CD4-positive, alpha-beta T cell treated with Interleukin-12 subunit alpha and Interleukin-12 subunit beta, for 1 hour (primary cell): ENCODE data around the gene AHI1.

ENCODE experiments used
- DNase-seq: peaks from one replicate; pipeline ENCODE4 v3.0.0-alpha.2; 2020

Gene AHI1

DNA sequence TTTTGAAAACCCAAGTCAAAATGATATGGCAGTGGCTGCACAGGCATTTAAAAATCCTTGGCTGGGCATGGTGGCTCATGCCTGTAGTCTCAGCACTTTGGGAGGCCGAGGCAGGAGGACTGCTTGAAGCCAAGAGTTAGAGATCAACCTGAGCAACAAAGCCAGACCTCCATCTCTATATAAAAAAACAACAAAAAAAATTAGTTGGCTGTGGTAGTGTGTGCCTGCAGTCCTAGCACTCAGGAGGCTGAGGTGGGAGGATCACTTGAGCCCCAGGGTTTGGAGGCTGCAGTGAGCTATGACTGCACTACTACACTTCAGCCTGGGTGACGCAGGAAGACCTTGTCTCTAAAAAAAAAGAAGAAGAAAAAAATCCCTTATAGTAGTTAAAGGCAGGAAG lies 173.6 kb downstream of the AHI1 start:
- no peak for DNase-seq

GRCh38 chr6:135323202-135323668 lies 174.3 kb downstream of the AHI1 start:
- DNase-seq: no peak

DNA sequence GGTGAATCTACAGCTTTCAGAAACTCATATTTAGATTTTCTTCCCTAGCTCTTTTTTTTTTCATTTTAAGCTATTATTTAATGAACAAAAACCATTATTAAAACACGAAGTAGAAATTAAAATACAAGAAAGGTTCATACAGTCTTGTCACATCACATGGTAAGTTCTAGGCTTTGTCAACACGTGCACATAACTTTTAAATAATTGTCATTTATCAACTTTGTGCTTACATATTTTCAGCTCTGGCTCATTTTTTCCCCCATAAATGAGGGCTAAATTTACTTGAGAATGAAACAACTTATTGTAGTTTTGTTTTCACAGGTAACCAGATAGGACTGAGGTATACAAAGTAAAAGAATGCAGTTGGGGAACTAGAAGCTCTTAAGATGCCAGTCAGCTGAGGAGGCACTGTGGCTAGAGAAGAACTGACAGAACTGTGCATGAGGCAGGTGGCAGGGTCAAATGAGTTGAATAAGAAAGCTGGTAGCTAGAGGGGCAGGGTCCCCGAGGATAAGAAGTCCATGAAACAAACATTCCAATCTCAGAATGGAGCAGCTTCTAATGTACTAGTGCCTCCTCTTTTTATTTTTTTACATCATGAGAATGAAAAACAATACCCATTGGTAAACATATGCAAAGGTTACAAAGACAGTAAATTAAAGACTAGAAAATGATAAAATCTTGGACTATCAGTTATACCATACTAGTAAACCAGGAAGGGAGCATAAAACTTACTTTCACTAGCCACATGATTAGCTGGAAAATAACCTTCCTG lies 174.9 kb downstream of the AHI1 start:
- DNase-seq: no peak

- DNase-seq: no peak
Observed at GRCh38 chr6:135320721-135321621, 176.6 kb downstream of the AHI1 start.

GRCh38 chr6:135319819-135320218 lies 177.7 kb downstream of the AHI1 start:
- no peak for DNase-seq

- DNase-seq: no peak
Observed at GRCh38 chr6:135318738-135319469, 178.6 kb downstream of the AHI1 start.

GRCh38 chr6:135314543-135314942 lies 183.0 kb downstream of the AHI1 start:
- DNase-seq: no peak

DNA sequence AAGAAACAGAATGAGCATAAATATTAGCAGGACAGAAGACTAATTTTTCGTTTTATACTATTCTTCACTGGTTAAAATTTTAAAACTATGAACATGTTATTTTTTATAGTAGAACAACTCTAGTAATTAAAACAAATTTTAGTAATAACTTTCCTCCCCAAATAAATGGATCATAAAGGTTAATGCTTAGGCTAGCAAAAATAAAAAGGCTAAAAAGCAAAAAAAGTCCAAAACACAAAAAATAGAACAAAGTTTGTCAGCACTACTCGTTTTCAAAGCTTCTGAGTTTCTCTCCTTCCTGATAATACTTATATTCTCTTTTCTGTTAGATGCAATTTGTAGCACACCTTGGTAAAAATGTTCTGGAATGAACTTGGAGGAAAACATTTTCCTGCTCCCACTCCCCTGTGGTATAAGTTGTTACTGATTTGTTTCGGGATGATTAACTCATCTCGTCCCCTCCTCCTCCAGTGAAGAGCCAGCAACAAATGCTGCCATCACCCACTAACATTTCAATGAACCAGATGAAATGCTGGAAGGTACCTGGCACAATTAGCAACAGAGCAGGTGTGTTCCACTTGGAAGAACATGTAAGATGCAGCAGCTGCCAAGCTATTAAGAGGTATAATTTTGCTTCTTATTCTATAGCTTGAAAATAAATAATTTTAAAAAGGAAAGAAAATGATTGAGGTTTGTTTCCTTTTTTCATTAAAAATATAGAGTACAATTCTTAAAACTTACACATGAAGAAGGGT lies 185.9 kb downstream of the AHI1 start:
- no peak for DNase-seq

GRCh38 chr6:135310291-135310690 lies 187.2 kb downstream of the AHI1 start:
- no peak for DNase-seq

DNA sequence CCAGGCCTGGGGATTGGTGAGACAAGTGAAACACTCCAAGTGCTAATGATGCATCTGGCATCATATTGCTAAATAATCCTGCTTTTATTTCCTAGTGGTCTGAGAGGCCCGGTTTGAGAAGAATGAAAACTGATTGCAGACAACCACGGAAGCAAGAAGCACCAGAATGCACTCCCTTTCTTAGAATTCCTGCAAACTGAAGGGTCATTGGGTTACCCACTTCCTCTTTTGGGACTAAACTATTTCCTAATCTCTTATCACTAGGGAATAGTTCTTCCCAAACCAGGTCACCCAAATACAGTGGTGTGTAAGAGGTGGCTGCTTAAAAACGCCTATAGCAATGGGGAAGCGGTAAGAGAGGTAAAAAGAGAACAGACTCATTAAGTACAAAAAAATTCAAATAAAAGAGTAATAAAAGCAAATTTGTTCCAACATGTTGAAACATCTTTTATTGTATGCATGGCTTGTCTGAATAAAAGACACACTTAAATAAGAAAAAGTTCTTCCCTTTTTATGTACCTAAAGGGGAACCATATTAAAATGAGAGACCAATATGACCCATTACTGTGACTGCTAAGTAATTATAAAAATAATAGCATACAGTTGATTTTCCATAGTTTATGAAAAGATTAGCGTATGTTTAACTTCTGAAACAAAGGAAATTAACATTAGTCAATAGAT lies 190.7 kb downstream of the AHI1 start:
- DNase-seq: no peak

DNA sequence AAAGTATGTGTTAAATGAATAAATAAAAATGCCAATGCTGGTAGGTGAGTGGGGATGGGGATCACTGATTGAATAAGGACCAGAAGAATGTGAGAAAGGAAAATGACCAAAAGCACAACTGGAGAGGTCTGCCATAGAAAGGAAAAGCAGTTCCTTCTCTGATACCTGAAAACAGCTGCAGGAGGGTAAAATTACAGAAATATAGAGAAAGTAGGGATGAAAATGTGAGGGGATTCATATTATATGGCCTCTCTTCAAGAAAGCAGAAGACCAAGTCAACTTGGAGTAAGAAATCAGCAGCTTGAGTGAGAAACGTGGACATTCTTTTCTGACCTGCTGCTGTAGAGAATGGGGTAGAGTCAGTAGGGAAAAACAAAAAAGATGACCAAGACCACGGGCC lies 191.4 kb downstream of the AHI1 start:
- no peak for DNase-seq

DNA sequence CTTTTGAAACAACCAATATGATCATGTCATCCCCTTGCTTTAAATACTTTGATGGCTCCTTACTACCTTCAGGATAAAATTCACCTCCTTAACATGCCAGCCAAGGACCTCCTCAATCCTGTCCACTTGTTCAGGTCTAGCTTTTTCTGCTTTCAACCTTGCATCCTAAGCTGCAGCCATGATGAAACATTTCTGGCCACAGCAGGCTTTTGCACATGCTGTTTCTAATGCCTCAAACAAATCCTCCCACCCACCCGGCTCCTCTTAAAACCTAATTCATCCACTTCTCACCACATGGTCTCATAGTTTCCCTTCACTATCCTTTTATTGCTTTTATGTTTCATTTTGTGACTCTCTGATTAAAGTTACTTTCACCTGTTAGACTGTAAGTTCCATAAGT lies 191.9 kb downstream of the AHI1 start:
- DNase-seq: no peak

DNA sequence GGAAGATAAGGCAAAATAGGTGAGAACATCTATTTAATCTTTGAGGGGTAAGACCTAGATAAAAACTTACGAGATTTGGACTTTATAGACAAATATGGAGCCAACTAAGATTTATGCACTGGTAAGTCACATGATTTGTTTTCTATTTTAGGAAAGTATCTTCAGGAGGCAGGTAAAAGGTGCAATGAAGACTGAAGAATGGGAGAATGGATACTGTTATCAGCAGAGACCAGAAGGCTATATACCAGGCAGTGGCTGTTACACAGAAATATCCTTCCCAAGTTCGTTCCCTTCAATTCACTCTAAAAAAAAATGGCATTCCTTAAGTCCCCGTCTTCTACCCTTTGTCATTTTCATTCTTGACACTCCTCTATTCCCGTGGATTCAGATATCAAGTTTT lies 192.7 kb downstream of the AHI1 start:
- no peak for DNase-seq

GRCh38 chr6:135301304-135301703 lies 196.2 kb downstream of the AHI1 start:
- DNase-seq: no peak

DNA sequence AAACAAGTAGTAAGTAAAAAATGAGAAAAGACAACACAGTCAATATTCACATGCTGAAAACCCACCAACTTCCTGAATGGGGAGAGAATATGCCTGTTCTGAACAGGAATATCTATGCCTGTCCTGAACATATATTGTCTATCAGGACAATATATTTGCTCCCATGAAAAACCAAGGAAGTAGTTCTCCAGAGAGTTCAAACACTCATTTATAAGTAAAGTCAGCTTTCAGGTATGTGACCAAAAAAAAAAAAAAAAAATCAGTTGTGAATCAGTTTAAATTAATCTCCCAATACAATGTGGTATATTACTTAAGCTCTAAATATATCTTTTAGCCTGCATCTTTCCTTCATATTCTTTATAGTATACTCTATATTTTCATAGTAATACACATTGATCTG lies 197.0 kb downstream of the AHI1 start:
- no peak for DNase-seq

GRCh38 chr6:135299256-135299655 lies 198.3 kb downstream of the AHI1 start:
- DNase-seq: no peak

DNA sequence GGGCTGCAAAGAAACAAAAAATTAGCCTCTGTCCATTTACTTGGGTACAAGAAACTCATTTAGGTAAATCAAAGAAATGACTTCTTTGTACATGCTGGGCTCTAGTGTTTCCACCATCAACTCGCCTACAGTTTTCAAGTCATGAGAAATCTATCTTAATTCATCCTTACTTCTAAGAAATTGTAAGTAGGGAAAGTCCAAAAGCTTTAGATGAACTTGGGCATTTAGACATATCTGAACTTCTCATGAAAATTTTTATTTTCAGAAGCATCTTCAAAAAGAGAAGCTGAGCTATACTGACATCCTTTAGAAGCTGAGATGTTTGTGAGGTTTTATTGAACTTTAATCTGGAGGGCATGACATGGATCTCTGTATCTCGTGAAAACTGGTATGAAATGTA lies 199.1 kb downstream of the AHI1 start:
- no peak for DNase-seq

DNA sequence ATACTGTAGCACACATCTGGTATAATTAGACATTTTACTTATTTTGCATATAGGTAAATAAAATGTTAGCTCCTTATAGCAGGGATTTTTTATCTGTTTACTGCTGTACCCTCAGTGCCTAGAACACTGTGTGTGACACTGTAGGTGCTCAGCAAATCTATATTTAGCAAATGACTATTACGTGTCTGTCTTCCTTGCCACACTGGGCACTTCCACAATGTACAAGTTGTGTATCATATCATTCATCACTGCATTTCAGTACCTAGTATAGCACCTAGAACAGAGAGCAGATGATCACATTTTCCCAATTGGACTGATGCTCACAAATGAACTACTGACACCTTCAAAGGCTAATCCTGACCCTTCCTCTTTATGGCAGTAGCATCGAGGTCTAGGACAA lies 200.8 kb downstream of the AHI1 start:
- DNase-seq: no peak

DNA sequence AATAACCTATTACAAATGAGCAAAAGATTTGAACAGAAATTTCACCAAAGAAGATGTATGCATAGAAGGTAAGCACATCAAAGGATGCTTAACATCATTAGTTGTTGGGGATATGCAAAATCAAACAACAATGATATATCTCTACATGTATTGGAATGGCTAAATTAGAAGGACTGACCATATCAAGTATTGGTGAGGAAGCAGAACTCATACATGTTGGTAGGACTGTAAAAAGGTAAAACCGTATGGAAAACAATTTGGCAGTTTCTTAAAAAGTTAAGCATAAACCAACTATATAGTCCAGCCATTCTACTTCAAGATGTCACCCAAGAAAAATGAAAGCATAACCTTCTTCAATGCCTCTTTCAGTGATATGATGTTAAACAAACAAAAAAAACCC lies 202.5 kb downstream of the AHI1 start:
- DNase-seq: no peak

GRCh38 chr6:135291288-135292076 lies 206.1 kb downstream of the AHI1 start:
- DNase-seq: no peak

- no peak for DNase-seq
Observed at GRCh38 chr6:135289816-135290215, 207.7 kb downstream of the AHI1 start.
